MM.1S (cell line): Measurements from ENCODE around the gene MACROD1.

Experiments
- EZH2phosphoT487 ChIP-seq: fragments of 300-600 bp; sonication (generic); IDR thresholded peaks from 2 replicates; pipeline ENCODE4 v1.6.1; 2018; ENCODE audit warnings: antibody characterized with exemption, low read length
- TF ChIP-seq, protein P1 (sequence below): fragments of 300-600 bp; sonication (generic); IDR thresholded peaks from 2 replicates; pipeline ENCODE4 v1.5.1; 2016; ENCODE audit warnings: antibody characterized with exemption, low read length, mixed read lengths

DNA sequence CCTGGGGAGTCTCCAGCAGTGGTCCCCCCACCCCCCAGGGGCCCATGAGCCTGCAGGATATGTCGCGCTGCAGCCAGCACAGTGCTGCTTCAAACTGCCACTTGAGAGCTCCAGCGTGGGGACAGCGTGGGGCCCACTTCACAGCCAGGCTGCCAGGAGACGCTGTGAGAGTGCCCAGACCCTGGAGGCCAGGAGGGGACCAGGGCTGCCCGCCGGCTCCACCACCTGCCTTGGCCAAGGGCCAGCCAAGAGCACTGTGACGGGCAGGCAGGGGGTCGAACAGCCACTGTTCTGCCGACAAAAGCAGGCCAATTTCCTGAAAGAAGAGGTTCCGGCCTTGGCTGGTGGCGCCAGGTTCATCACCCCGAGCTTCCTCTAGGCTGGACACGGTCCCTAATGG, 70.0 kb downstream of the MACROD1 start:
- TF ChIP-seq, protein P1, sequence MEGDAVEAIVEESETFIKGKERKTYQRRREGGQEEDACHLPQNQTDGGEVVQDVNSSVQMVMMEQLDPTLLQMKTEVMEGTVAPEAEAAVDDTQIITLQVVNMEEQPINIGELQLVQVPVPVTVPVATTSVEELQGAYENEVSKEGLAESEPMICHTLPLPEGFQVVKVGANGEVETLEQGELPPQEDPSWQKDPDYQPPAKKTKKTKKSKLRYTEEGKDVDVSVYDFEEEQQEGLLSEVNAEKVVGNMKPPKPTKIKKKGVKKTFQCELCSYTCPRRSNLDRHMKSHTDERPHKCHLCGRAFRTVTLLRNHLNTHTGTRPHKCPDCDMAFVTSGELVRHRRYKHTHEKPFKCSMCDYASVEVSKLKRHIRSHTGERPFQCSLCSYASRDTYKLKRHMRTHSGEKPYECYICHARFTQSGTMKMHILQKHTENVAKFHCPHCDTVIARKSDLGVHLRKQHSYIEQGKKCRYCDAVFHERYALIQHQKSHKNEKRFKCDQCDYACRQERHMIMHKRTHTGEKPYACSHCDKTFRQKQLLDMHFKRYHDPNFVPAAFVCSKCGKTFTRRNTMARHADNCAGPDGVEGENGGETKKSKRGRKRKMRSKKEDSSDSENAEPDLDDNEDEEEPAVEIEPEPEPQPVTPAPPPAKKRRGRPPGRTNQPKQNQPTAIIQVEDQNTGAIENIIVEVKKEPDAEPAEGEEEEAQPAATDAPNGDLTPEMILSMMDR = no peak
- TF ChIP-seq EZH2phosphoT487 = no peak
